ENCODE data around the gene HYAL2.

HYAL2 gene

GRCh38 chr3:50323092-50323600 lies 601 bp upstream of the HYAL2 start:
- Histone ChIP-seq H2AFZ (ENCODE audit: low read depth) (no peak overlapping the region), H3K4me1 (ENCODE audit: low read depth, poor library complexity, severe bottlenecking) (peaks cover 4% of the 10 kb centered on the region), H3K4me2 (no peak overlapping the region), H3K27me3 (ENCODE audit: insufficient read depth, low read depth) (no peaks in the 10 kb centered on the region), H3K36me3 (ENCODE audit: insufficient read depth) (no peaks in the 10 kb centered on the region), H3K79me2 (ENCODE audit: insufficient read depth, low read depth) (peaks cover 8% of the 10 kb centered on the region; the same call in 1 of the 2 replicates), H4K20me1 (ENCODE audit: insufficient read depth) (no peaks in the 10 kb centered on the region), H3K27ac (no peak overlapping the region), H3K4me3 (IDR thresholded peaks at IDR 0.05; ENCODE audit: insufficient read depth, low read depth, low read length) (no peak overlapping the region), H3K9ac (no peak overlapping the region)
- TF ChIP-seq, protein P1, sequence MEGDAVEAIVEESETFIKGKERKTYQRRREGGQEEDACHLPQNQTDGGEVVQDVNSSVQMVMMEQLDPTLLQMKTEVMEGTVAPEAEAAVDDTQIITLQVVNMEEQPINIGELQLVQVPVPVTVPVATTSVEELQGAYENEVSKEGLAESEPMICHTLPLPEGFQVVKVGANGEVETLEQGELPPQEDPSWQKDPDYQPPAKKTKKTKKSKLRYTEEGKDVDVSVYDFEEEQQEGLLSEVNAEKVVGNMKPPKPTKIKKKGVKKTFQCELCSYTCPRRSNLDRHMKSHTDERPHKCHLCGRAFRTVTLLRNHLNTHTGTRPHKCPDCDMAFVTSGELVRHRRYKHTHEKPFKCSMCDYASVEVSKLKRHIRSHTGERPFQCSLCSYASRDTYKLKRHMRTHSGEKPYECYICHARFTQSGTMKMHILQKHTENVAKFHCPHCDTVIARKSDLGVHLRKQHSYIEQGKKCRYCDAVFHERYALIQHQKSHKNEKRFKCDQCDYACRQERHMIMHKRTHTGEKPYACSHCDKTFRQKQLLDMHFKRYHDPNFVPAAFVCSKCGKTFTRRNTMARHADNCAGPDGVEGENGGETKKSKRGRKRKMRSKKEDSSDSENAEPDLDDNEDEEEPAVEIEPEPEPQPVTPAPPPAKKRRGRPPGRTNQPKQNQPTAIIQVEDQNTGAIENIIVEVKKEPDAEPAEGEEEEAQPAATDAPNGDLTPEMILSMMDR (conservative IDR thresholded peaks at IDR 0.05; ENCODE audit: low read depth, low read length), result no peak

DNA sequence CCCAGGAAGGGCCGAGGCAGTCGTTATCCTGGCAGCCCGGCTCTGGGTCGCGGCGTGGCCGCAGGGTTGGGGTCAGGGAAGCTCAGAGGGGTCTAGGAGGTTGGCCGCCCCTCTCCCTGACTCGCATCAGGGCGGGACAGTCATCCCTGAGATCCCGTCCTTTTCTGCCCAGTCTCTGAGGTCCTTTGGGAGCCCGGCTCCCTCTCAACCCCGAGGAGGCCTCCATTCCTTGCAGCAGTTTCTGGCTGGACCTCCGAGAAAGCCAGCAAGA lies 495 bp downstream of the HYAL2 start:
- H3K27ac ChIP-seq, result no peak overlapping the region
- 0 out of 2 replicates have a peak overlapping the region, but pooled peaks have one; percentile 13 for H3K4me2 ChIP-seq
- TF ChIP-seq, protein P1 (conservative IDR thresholded peaks at IDR 0.05; ENCODE audit: low read depth, low read length), result peak; percentile 27; the same call in 1 of the 2 replicates
- no peak overlapping the region for H3K4me3 ChIP-seq (IDR thresholded peaks at IDR 0.05; ENCODE audit: insufficient read depth, low read depth, low read length)
- H3K79me2 ChIP-seq (ENCODE audit: insufficient read depth, low read depth), result no peaks in the 10 kb centered on the region; the same call in 1 of the 2 replicates
- H3K4me1 ChIP-seq (ENCODE audit: low read depth, poor library complexity, severe bottlenecking), result peaks cover 4% of the 10 kb centered on the region
- H3K9ac ChIP-seq, result no peak overlapping the region
- no peaks in the 10 kb centered on the region for H3K36me3 ChIP-seq (ENCODE audit: insufficient read depth)
- H4K20me1 ChIP-seq (ENCODE audit: insufficient read depth), result no peaks in the 10 kb centered on the region
- H2AFZ ChIP-seq (ENCODE audit: low read depth), result peak overlapping the region; percentile 71
- H3K27me3 ChIP-seq (ENCODE audit: insufficient read depth, low read depth), result no peaks in the 10 kb centered on the region

DNA sequence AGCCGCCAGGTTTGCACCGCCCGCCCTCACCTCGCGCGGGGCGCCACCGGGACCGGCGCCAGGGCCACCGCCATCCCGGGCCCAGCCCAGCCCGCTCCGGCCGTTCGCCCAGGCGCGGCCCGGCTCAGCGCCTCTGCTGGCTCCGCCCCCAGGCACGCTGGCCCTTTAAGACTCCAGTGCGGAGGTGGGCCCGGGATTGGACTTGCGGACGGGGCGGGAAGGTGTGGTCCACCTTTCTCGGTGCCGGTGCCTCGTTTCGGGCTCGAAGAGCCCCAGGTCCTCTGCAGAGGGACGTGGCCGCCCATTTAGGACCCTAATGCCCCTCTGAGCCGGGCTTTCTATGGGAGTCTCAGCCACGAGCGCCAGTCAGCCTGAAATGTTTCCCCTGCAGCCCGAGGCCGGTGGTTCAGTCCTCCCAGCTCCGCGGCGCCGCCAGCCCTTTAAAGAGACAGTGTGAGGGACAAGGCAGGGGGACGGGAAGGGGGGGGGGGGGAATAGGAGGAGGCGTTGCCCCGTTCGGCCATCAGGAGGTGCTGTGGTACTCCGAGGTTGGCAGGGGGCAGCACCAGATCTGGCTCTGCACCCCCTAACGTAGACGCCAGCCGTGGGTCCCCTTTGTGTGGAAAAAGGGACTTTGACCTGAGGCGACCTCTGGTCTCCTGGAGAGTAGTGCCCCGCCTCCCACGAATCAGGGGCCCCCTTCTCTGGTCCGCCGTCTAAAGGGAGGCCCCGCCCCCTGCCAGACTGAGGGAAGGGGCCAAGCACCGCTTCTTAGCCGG lies 1.0 kb downstream of the HYAL2 start:
- Histone ChIP-seq H3K9ac (peak overlapping the region; percentile 78), H3K4me3 (IDR thresholded peaks at IDR 0.05; ENCODE audit: insufficient read depth, low read depth, low read length) (no peak overlapping the region), H3K27ac (peak overlapping the region; percentile 68), H3K79me2 (ENCODE audit: insufficient read depth, low read depth) (no peaks in the 10 kb centered on the region), H3K27me3 (ENCODE audit: insufficient read depth, low read depth) (no peaks in the 10 kb centered on the region), H4K20me1 (ENCODE audit: insufficient read depth) (no peaks in the 10 kb centered on the region), H2AFZ (ENCODE audit: low read depth) (peak overlapping the region; percentile 71), H3K4me2 (peak overlapping the region; percentile 44; the same call in 1 of the 2 replicates), H3K4me1 (ENCODE audit: low read depth, poor library complexity, severe bottlenecking) (peaks cover 4% of the 10 kb centered on the region), H3K36me3 (ENCODE audit: insufficient read depth) (no peaks in the 10 kb centered on the region)
- TF ChIP-seq, protein P1 (conservative IDR thresholded peaks at IDR 0.05; ENCODE audit: low read depth, low read length), result peak; percentile 64

DNA sequence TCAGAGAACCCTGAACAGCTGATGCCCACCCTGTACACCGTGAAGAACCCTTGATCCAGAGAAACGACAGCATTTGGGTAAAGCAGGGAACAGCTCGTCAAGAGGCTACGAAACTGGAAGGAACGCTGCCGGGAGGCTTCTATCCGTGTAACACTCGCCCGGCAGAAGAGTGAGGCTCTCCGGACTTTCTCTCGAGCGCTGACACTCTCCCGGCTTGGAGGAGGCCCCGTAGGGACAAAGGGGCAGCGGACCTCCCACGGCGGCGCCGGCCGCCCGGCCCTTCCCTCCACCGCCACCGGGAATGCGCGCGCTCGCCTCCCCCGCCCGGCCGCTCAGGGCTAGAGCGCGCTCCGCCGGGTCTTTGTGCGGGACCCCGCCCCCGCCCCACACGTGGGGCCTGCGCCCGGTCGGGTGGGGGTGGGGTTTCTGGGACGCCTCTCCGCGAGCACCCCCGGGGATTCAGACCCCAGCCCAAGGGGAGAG lies 1.7 kb downstream of the HYAL2 start:
- Histone ChIP-seq H4K20me1 (ENCODE audit: insufficient read depth) (no peaks in the 10 kb centered on the region), H3K27ac (peak overlapping the region; percentile 68; the same call in 1 of the 2 replicates), H3K4me3 (IDR thresholded peaks at IDR 0.05; ENCODE audit: insufficient read depth, low read depth, low read length) (no peak overlapping the region), H3K27me3 (ENCODE audit: insufficient read depth, low read depth) (no peaks in the 10 kb centered on the region), H3K79me2 (ENCODE audit: insufficient read depth, low read depth) (no peaks in the 10 kb centered on the region), H3K4me2 (peak overlapping the region; percentile 78), H3K9ac (peak overlapping the region; percentile 78), H2AFZ (ENCODE audit: low read depth) (peak overlapping the region; percentile 71), H3K4me1 (ENCODE audit: low read depth, poor library complexity, severe bottlenecking) (peaks cover 4% of the 10 kb centered on the region), H3K36me3 (ENCODE audit: insufficient read depth) (no peaks in the 10 kb centered on the region)
- TF ChIP-seq, protein P1 (conservative IDR thresholded peaks at IDR 0.05; ENCODE audit: low read depth, low read length), result no peak
